MCF 10A (cell line): ENCODE measurements around the gene DEPDC1. TPM values are rescaled to one million over a fixed set of nuclear protein-coding genes. Genes with fewer than 3 reads are reported as not detected.

ENCODE experiments used
- BruUV-seq: library from RNA; stranded (reverse); fragments of 400-500 nt; replicated peaks from 2 replicates; lab custom pipeline; 2021; lab: Mats Ljungman, UMichigan
- CTCF ChIA-PET: fragments of 300-600 bp; sonication (Branson Sonifier 250); formaldehyde crosslinking; extraction: SDS; loops from one replicate; lab custom pipeline; 2021; ENCODE audit warnings: antibody characterized with exemption, inconsistent platforms; lab: Yijun Ruan, JAX
- POLR2A ChIA-PET: fragments of 300-600, 350-650 bp; sonication (Branson Sonifier 250); formaldehyde crosslinking; extraction: SDS; loops from one replicate; lab custom pipeline; 2020; ENCODE audit warnings: antibody characterized with exemption, inconsistent platforms; lab: Yijun Ruan, JAX
- DNase-seq: peaks from one replicate; pipeline ENCODE4 v3.0.0-alpha.2; 2018; ENCODE audit not compliant: unreplicated experiment
- H3K27ac Mint-ChIP-seq: one replicate; pipeline ENCODE4 v1.8.0; 2022; ENCODE audit warnings: mild to moderate bottlenecking, low read depth, mixed read lengths; ENCODE audit not compliant: unreplicated experiment
- H3K27me3 Mint-ChIP-seq: one replicate; pipeline ENCODE4 v1.8.0; 2022; ENCODE audit warnings: mixed read lengths; ENCODE audit not compliant: insufficient read depth, unreplicated experiment
- H3K36me3 Mint-ChIP-seq: one replicate; pipeline ENCODE4 v1.8.0; 2022; ENCODE audit warnings: mild to moderate bottlenecking, moderate library complexity, mixed read lengths; ENCODE audit not compliant: insufficient read depth, unreplicated experiment
- H3K4me1 Mint-ChIP-seq: one replicate; pipeline ENCODE4 v1.8.0; 2022; ENCODE audit warnings: mixed read lengths; ENCODE audit not compliant: insufficient read depth, unreplicated experiment
- H3K4me3 Mint-ChIP-seq: one replicate; pipeline ENCODE4 v1.8.0; 2022; ENCODE audit warnings: mild to moderate bottlenecking, moderate library complexity, mixed read lengths; ENCODE audit not compliant: unreplicated experiment
- H3K9me3 Mint-ChIP-seq: one replicate; pipeline ENCODE4 v1.8.0; 2022; ENCODE audit warnings: mixed read lengths; ENCODE audit not compliant: unreplicated experiment
- intact Hi-C: fragments of 100-400 bp; cut with micrococcal nuclease; formaldehyde crosslinking; loops from 2 replicates; pipeline ENCODE4 v1.14.1; 2022
- total RNA-seq: library from RNA; stranded (reverse); gene quantifications from 2 replicates; pipeline ENCODE4 v1.2.3, GENCODE V29; 2022
- TF ChIP-seq, protein P1 (sequence below): fragments of 200-600 bp; IDR thresholded peaks from one replicate; pipeline ENCODE4 v1.8.0; 2022; ENCODE audit warnings: antibody characterized with exemption, mild to moderate bottlenecking; ENCODE audit not compliant: unreplicated experiment

Gene DEPDC1
- total RNA-seq, 1 experiment from 2014 or later, result 26.8 TPM

DNA sequence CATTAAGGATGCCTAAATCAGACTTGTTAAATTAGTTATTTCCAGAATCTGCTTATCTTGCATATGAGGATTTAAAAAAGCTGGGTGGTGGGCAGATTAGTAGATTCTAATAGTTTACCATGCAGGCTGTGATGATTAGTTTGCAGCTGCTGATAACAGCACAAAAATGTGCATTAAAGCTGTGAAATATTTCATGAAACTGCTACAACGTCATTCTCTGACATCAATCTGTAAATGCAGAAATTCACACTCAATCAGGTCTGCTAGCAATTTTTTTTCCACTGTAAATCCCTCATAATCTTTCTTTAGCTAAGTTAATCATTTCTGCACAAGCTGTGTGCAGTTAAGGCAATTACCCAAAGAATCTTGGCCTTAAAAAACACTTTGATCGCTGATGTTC lies 37.8 kb downstream of the DEPDC1 start:
- POLR2A ChIA-PET, result no interaction called here

DNA sequence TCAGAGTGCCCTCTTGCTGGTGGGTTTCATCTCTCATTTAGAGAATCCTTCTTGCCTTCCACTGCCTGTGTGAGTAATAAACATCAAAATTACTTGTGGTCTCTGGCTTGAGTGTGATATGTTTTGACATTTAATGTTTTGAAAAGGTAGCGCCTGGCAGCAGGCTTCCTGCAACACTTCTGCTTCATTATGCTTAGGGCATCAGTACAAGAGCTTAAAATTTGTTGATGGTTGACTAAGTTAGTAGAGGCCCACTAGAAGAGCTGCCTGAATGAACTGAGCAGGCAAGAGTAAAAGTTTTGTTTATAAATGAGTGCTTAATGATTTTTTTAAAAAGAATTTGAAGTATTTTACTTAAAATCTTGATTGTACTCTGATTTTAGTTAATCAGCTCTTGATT lies 40.7 kb downstream of the DEPDC1 start:
- ChIA-PET POLR2A (no interaction called here), CTCF (interaction anchor here (0.6 to 2.9 kb wide), 3 partner anchors 14 to 536 kb away, joined by 3 to 14 read pairs (median 3); no protein-coding TSS in a partner anchor)
- no peak for DNase-seq
- Mint-ChIP-seq H3K36me3 (no peaks in the 10 kb centered on the region), H3K4me1 (peaks cover 20% of the 10 kb centered on the region), H3K4me3 (no peak overlapping the region), H3K9me3 (no peaks in the 10 kb centered on the region), H3K27ac (no peak overlapping the region), H3K27me3 (no peaks in the 10 kb centered on the region)
- BruUV-seq, result no TSS peak
- TF ChIP-seq, protein P1, sequence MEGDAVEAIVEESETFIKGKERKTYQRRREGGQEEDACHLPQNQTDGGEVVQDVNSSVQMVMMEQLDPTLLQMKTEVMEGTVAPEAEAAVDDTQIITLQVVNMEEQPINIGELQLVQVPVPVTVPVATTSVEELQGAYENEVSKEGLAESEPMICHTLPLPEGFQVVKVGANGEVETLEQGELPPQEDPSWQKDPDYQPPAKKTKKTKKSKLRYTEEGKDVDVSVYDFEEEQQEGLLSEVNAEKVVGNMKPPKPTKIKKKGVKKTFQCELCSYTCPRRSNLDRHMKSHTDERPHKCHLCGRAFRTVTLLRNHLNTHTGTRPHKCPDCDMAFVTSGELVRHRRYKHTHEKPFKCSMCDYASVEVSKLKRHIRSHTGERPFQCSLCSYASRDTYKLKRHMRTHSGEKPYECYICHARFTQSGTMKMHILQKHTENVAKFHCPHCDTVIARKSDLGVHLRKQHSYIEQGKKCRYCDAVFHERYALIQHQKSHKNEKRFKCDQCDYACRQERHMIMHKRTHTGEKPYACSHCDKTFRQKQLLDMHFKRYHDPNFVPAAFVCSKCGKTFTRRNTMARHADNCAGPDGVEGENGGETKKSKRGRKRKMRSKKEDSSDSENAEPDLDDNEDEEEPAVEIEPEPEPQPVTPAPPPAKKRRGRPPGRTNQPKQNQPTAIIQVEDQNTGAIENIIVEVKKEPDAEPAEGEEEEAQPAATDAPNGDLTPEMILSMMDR, result no peak
- intact Hi-C loops, result no loop called here

More for the DNA sequence above, 37.8 kb downstream of the DEPDC1 start:
- Mint-ChIP-seq H3K9me3 (peaks cover 8% of the 10 kb centered on the region), H3K4me1 (peaks cover under 1% of the 10 kb centered on the region), H3K36me3 (peaks cover 7% of the 10 kb centered on the region), H3K4me3 (no peak overlapping the region), H3K27ac (no peak overlapping the region), H3K27me3 (no peaks in the 10 kb centered on the region)
- DNase-seq, result no peak
- TF ChIP-seq, protein P1, result no peak
- intact Hi-C loops, result no loop called here
- CTCF ChIA-PET, result interaction anchor here (1.2 kb wide), 1 partner anchor 12 kb away, joined by 3 read pairs; no protein-coding TSS in a partner anchor
- no TSS peak for BruUV-seq

DNA sequence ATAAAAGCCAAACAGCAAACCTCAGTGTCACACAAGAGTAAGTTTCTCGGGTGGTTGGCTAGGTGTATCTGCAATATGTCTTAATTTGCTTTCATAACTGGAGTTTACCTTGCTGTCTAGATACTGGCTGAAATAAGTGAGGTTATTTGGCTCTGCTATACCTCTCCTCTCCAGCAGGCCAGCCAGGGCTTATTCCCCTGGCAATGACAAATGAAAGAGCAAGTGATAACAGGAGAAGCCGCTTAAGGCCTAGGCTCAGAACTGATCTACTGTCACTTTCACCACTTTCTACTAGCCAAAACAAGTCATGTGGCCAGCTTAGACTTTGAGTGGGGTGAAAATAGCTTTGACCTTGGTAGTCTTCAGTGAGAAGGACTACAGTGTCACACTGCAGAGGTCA lies 42.3 kb downstream of the DEPDC1 start:
- intact Hi-C loops, result no loop called here

DNA sequence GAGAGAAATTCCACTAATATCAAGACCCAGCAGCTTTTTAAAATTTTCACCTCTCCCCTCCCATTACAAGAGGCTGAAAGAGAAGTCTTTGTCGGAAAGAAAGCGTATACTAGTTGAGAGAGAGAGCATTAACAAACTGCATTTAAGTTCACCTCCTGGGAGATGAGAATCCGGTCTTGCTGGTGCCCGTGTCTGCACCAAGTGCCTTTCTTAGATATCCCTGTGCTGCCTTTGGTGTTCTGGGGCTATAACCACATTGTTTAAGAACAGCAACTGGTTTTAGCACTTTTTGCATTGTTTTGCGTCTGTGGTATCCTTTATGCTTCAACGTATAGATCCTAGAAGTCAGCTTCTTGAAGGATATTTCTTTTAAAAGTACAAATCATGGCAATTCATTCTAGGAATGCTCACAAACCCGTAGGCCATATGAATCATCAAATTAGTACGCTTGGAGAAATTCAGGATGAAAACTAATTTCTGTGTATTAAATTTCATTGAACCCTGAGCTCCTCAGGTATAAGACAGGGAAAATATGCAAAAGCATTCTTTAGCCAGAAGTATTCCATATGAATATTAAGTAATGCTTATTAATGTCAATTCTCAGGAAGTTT lies 43.7 kb downstream of the DEPDC1 start:
- TF ChIP-seq, protein P1, result no peak
- intact Hi-C loops, result no loop called here
- ChIA-PET POLR2A (no interaction called here), CTCF (interaction anchor here (0.6 to 1.6 kb wide), 6 partner anchors 9 to 332 kb away, joined by 3 to 8 read pairs (median 4); no protein-coding TSS in a partner anchor)
- BruUV-seq, result no TSS peak
- H3K27ac Mint-ChIP-seq, result no peak overlapping the region
- no peaks in the 10 kb centered on the region for H3K27me3 Mint-ChIP-seq
- no peak overlapping the region for H3K4me3 Mint-ChIP-seq
- no peaks in the 10 kb centered on the region for H3K9me3 Mint-ChIP-seq
- no peaks in the 10 kb centered on the region for H3K36me3 Mint-ChIP-seq
- DNase-seq, result no peak
- peaks cover 20% of the 10 kb centered on the region for H3K4me1 Mint-ChIP-seq

More for the DNA sequence above, 42.3 kb downstream of the DEPDC1 start:
- POLR2A ChIA-PET, result interaction anchor here (0.7 kb wide), 1 partner anchor 19 kb away, joined by 5 read pairs; no protein-coding TSS in a partner anchor
- TF ChIP-seq, protein P1, result no peak
- H3K9me3 Mint-ChIP-seq, result no peaks in the 10 kb centered on the region
- H3K4me1 Mint-ChIP-seq, result peaks cover 20% of the 10 kb centered on the region
- no peak for DNase-seq
- no peak overlapping the region for H3K4me3 Mint-ChIP-seq
- no peaks in the 10 kb centered on the region for H3K27me3 Mint-ChIP-seq
- CTCF ChIA-PET, result no interaction called here
- BruUV-seq, result no TSS peak
- H3K36me3 Mint-ChIP-seq, result no peaks in the 10 kb centered on the region
- no peak overlapping the region for H3K27ac Mint-ChIP-seq
